ENCODE data around the gene VPS52. TPM values are rescaled to one million over a fixed set of nuclear protein-coding genes. Genes with fewer than 3 reads are reported as not detected.

Gene VPS52
- total and polyA plus RNA-seq, 9 of the 15 experiments (the other 6 are each of a cell fraction or from before 2014, with no cell fraction given) = 24.4 to 103 (median 40.2) TPM

DNA sequence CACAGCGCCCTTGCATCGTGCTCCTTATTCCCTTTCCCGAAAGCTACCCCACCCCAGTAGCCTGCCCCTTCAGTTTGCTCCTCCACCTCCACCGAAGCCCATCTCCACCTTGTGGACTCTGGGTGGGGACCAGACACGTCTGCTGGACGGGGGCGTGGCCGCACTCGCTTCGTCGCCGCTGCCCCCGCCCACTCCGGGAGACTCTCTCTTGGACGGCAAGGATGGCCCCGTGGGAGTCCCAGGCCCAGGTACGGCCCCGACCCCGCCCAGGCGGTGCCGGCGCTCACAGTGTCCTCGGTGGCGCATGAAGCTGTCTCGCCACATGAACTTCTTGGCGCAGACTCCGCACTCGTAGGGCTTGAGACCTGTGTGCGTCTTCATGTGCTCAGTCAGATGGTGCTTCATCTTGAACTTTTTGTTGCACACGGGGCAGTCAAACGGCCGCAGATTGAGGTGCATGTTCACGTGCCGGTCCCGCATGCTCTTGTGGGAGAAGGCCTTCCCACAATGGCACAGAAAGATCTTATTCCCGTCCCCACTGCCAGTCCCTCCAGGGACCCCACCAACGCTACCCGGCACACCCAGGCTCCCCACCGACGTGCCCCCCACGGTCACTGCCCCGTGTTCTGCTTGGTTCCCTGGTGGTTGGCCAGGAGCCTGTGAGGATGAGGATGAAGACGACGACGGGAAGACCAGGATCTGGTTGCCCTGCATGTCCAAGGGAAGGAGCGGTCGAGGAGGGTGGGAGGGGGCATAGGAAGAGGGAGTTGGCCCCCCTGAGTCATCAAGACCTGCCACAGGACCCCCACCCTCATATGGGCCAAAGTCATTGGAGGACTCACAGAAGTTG, 43.5 kb upstream of the VPS52 start (continued):
- no peak for TF ChIP-seq MEF2A (IDR thresholded peaks at IDR 0.05; ENCODE audit: control insufficient read depth, low read depth, low read length)
- TF ChIP-seq, protein P1, sequence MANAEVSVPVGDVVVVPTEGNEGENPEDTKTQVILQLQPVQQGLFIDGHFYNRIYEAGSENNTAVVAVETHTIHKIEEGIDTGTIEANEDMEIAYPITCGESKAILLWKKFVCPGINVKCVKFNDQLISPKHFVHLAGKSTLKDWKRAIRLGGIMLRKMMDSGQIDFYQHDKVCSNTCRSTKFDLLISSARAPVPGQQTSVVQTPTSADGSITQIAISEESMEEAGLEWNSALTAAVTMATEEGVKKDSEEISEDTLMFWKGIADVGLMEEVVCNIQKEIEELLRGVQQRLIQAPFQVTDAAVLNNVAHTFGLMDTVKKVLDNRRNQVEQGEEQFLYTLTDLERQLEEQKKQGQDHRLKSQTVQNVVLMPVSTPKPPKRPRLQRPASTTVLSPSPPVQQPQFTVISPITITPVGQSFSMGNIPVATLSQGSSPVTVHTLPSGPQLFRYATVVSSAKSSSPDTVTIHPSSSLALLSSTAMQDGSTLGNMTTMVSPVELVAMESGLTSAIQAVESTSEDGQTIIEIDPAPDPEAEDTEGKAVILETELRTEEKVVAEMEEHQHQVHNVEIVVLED (CRISPR knock-in tag; IDR thresholded peaks at IDR 0.05) = no peak
- TF ChIP-seq ZKSCAN8 (CRISPR knock-in tag; IDR thresholded peaks at IDR 0.05) = no peak
- no peak for TF ChIP-seq C11orf30 (IDR thresholded peaks at IDR 0.05; ENCODE audit: low read depth)
- TF ChIP-seq, protein P2, sequence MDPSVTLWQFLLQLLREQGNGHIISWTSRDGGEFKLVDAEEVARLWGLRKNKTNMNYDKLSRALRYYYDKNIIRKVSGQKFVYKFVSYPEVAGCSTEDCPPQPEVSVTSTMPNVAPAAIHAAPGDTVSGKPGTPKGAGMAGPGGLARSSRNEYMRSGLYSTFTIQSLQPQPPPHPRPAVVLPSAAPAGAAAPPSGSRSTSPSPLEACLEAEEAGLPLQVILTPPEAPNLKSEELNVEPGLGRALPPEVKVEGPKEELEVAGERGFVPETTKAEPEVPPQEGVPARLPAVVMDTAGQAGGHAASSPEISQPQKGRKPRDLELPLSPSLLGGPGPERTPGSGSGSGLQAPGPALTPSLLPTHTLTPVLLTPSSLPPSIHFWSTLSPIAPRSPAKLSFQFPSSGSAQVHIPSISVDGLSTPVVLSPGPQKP (CRISPR knock-in tag; IDR thresholded peaks at IDR 0.05) = no peak
- no peak for TF ChIP-seq ZNF408 (CRISPR knock-in tag; IDR thresholded peaks at IDR 0.05; ENCODE audit: low read depth)
- no peak for TF ChIP-seq HIVEP1 (CRISPR knock-in tag; IDR thresholded peaks at IDR 0.05)
- TF ChIP-seq, protein P3, sequence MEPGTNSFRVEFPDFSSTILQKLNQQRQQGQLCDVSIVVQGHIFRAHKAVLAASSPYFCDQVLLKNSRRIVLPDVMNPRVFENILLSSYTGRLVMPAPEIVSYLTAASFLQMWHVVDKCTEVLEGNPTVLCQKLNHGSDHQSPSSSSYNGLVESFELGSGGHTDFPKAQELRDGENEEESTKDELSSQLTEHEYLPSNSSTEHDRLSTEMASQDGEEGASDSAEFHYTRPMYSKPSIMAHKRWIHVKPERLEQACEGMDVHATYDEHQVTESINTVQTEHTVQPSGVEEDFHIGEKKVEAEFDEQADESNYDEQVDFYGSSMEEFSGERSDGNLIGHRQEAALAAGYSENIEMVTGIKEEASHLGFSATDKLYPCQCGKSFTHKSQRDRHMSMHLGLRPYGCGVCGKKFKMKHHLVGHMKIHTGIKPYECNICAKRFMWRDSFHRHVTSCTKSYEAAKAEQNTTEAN (CRISPR knock-in tag; IDR thresholded peaks at IDR 0.05) = no peak
- TF ChIP-seq NR1H2 (CRISPR knock-in tag; IDR thresholded peaks at IDR 0.05) = no peak
- no peak for TF ChIP-seq ZNF311 (CRISPR knock-in tag; IDR thresholded peaks at IDR 0.05)
- TF ChIP-seq NUFIP1 (IDR thresholded peaks at IDR 0.05; ENCODE audit: partially characterized antibody) = no peak
- peak; percentile 79 for TF ChIP-seq POLR2G (IDR thresholded peaks at IDR 0.05; ENCODE audit: low read depth, low read length)
- TF ChIP-seq ZNF551 (CRISPR knock-in tag; IDR thresholded peaks at IDR 0.05) = no peak
- TF ChIP-seq, protein P4, sequence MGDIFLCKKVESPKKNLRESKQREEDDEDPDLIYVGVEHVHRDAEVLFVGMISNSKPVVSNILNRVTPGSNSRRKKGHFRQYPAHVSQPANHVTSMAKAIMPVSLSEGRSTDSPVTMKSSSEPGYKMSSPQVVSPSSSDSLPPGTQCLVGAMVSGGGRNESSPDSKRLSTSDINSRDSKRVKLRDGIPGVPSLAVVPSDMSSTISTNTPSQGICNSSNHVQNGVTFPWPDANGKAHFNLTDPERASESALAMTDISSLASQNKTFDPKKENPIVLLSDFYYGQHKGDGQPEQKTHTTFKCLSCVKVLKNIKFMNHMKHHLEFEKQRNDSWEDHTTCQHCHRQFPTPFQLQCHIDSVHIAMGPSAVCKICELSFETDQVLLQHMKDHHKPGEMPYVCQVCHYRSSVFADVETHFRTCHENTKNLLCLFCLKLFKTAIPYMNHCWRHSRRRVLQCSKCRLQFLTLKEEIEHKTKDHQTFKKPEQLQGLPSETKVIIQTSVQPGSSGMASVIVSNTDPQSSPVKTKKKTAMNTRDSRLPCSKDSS (IDR thresholded peaks at IDR 0.05; ENCODE audit: low read depth, partially characterized antibody) = no peak
- TF ChIP-seq, protein P5, sequence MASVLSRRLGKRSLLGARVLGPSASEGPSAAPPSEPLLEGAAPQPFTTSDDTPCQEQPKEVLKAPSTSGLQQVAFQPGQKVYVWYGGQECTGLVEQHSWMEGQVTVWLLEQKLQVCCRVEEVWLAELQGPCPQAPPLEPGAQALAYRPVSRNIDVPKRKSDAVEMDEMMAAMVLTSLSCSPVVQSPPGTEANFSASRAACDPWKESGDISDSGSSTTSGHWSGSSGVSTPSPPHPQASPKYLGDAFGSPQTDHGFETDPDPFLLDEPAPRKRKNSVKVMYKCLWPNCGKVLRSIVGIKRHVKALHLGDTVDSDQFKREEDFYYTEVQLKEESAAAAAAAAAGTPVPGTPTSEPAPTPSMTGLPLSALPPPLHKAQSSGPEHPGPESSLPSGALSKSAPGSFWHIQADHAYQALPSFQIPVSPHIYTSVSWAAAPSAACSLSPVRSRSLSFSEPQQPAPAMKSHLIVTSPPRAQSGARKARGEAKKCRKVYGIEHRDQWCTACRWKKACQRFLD (CRISPR knock-in tag; IDR thresholded peaks at IDR 0.05) = no peak
- TF ChIP-seq, protein P6, sequence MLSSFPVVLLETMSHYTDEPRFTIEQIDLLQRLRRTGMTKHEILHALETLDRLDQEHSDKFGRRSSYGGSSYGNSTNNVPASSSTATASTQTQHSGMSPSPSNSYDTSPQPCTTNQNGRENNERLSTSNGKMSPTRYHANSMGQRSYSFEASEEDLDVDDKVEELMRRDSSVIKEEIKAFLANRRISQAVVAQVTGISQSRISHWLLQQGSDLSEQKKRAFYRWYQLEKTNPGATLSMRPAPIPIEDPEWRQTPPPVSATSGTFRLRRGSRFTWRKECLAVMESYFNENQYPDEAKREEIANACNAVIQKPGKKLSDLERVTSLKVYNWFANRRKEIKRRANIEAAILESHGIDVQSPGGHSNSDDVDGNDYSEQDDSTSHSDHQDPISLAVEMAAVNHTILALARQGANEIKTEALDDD (IDR thresholded peaks at IDR 0.05) = no peak
- no peak for TF ChIP-seq MAFG (tag; conservative IDR thresholded peaks at IDR 0.05)
- no peak for TF ChIP-seq SMAD3 (CRISPR knock-in tag; conservative IDR thresholded peaks at IDR 0.05)
